ENCODE data around the gene MSRB3.
"Not testable (repeated sequence)": the region's sequence is repeated elsewhere in the genome, so short reads cannot be mapped to it uniquely, and the experiment has no call there.

The MSRB3 gene

GRCh38 chr12:65403188-65403587, 124.7 kb downstream of the MSRB3 start:
- DNase-seq (ENCODE audit: low read depth): no peak

- no peak for DNase-seq (ENCODE audit: low read depth)
Observed at GRCh38 chr12:65407388-65408149, 129.1 kb downstream of the MSRB3 start.

- no peak for DNase-seq (ENCODE audit: low read depth)
Observed at GRCh38 chr12:65408441-65408840, 130.0 kb downstream of the MSRB3 start.

GRCh38 chr12:65409726-65410125, 131.2 kb downstream of the MSRB3 start:
- no peak for DNase-seq (ENCODE audit: low read depth)

- no peak for DNase-seq (ENCODE audit: low read depth)
Observed at GRCh38 chr12:65411171-65411570, 132.7 kb downstream of the MSRB3 start.

- DNase-seq (ENCODE audit: low read depth): no peak
Observed at GRCh38 chr12:65414526-65414925, 136.0 kb downstream of the MSRB3 start.

GRCh38 chr12:65415826-65416225, 137.3 kb downstream of the MSRB3 start:
- DNase-seq (ENCODE audit: low read depth): no peak

- DNase-seq (ENCODE audit: low read depth): no peak
Observed at GRCh38 chr12:65419284-65420072, 141.0 kb downstream of the MSRB3 start.

GRCh38 chr12:65420941-65421340, 142.5 kb downstream of the MSRB3 start:
- DNase-seq (ENCODE audit: low read depth): no peak

- DNase-seq (ENCODE audit: low read depth): no peak
Observed at GRCh38 chr12:65427646-65428045, 149.2 kb downstream of the MSRB3 start.

GRCh38 chr12:65430006-65430405, 151.5 kb downstream of the MSRB3 start:
- DNase-seq (ENCODE audit: low read depth): no peak

- DNase-seq (ENCODE audit: low read depth): peak; percentile 10
Observed at GRCh38 chr12:65430571-65431306, 152.3 kb downstream of the MSRB3 start.

GRCh38 chr12:65432114-65432513, 153.6 kb downstream of the MSRB3 start:
- DNase-seq (ENCODE audit: low read depth): no peak

GRCh38 chr12:65432651-65433050, 154.2 kb downstream of the MSRB3 start:
- no peak for DNase-seq (ENCODE audit: low read depth)

GRCh38 chr12:65434737-65435136, 156.3 kb downstream of the MSRB3 start:
- no peak for DNase-seq (ENCODE audit: low read depth)

- DNase-seq (ENCODE audit: low read depth): no peak
Observed at GRCh38 chr12:65443038-65443437, 164.6 kb downstream of the MSRB3 start.

- DNase-seq (ENCODE audit: low read depth): no peak
Observed at GRCh38 chr12:65444996-65445395, 166.5 kb downstream of the MSRB3 start.

- no peak for DNase-seq (ENCODE audit: low read depth)
Observed at GRCh38 chr12:65446901-65447300, 168.4 kb downstream of the MSRB3 start.

- DNase-seq (ENCODE audit: low read depth): no peak
Observed at GRCh38 chr12:65449400-65449799, 170.9 kb downstream of the MSRB3 start.

- no peak for DNase-seq (ENCODE audit: low read depth)
Observed at GRCh38 chr12:65450625-65451024, 172.1 kb downstream of the MSRB3 start.

- DNase-seq (ENCODE audit: low read depth): no peak
Observed at GRCh38 chr12:65454115-65454787, 175.8 kb downstream of the MSRB3 start.

GRCh38 chr12:65457341-65457740, 178.9 kb downstream of the MSRB3 start:
- DNase-seq (ENCODE audit: low read depth): not testable (repeated sequence)
